ENCODE measurements around the gene NXNL1. TPM values are rescaled to one million over a fixed set of nuclear protein-coding genes. Genes with fewer than 3 reads are reported as not detected.

The NXNL1 gene
- total and polyA plus RNA-seq, 9 of the 15 experiments (the other 6 are each of a cell fraction or from before 2014, with no cell fraction given): not detected

DNA sequence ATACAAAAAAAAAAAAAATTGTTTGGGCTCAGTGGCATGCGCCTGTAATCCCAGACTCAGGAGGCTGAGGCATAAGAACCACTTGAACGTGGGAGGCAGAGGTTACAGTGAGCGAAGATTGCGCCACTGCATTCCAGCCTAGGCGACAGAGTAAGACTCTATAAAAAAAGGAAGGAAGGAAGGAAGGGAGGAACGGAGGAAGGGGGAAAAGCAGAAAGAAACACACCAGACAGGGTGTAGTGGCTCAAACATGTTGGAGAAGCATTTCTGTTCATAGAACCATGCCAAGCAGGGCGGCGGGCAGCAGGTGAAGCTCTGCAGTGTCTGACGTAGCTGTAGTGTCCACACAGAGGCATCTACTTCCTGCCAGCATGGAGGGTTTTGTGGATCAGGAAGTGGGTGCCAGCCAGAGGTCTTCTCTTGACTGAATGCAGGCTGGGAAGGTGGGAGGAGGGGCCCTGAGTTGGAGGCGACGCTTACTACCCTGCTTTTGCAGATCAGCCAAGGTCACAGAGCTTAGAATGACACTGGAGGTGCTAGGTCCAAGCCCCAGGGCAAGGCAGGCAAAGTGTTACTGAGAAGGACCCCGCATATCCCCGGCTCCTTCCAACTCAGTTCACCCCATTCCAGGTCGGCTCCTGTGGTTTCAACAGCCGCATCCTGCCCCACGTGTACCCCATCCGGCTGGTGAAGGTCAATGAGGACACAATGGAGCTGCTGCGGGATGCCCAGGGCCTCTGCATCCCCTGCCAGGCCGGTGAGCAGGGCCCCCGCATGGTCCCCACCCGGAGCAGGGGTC is 39.1 kb upstream of the NXNL1 start (continued):
- TF ChIP-seq ZNF609 (CRISPR knock-in tag; IDR thresholded peaks at IDR 0.05; ENCODE audit: borderline replicate concordance) (no peak), PRMT5 (CRISPR knock-in tag; IDR thresholded peaks at IDR 0.05) (no peak), JUND (IDR thresholded peaks at IDR 0.05; ENCODE audit: borderline replicate concordance, low read depth, low read length) (no peak), JUND (tag; IDR thresholded peaks at IDR 0.05; ENCODE audit: borderline replicate concordance, low read depth, low read length) (no peak), SAFB2 (IDR thresholded peaks at IDR 0.05; ENCODE audit: borderline replicate concordance, low read depth, low read length, severe bottlenecking) (no peak), RB1 (IDR thresholded peaks at IDR 0.05; ENCODE audit: low read depth) (no peak), ELF4 (CRISPR knock-in tag; IDR thresholded peaks at IDR 0.05) (no peak), ZEB2 (IDR thresholded peaks at IDR 0.05) (no peak), RBM22 (IDR thresholded peaks at IDR 0.05; ENCODE audit: low read depth, low read length, poor library complexity, severe bottlenecking) (no peak), ARNT (IDR thresholded peaks at IDR 0.05) (no peak), ZNF253 (CRISPR knock-in tag; conservative IDR thresholded peaks at IDR 0.05) (no peak), ESRRA (IDR thresholded peaks at IDR 0.05; ENCODE audit: borderline replicate concordance, low read depth) (0 out of 2 replicates have a peak, but pooled peaks have one; percentile 43)
- TF ChIP-seq, protein P1, sequence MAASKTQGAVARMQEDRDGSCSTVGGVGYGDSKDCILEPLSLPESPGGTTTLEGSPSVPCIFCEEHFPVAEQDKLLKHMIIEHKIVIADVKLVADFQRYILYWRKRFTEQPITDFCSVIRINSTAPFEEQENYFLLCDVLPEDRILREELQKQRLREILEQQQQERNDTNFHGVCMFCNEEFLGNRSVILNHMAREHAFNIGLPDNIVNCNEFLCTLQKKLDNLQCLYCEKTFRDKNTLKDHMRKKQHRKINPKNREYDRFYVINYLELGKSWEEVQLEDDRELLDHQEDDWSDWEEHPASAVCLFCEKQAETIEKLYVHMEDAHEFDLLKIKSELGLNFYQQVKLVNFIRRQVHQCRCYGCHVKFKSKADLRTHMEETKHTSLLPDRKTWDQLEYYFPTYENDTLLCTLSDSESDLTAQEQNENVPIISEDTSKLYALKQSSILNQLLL (CRISPR knock-in tag; IDR thresholded peaks at IDR 0.05; ENCODE audit: borderline replicate concordance): no peak
